Measurements from ENCODE around the gene CSNK1E.

The CSNK1E gene

GRCh38 chr22:38316364-38317121 is 690 bp downstream of the CSNK1E start:
- FAIRE-seq (no peak), DNase-seq (ENCODE audit: insufficient read length, low spot score) (peak; percentile 25)
- no peak for TF ChIP-seq POLR2A (IDR thresholded peaks at IDR 0.05; ENCODE audit: low read depth, low read length)

GRCh38 chr22:38315823-38316363 is 1.3 kb downstream of the CSNK1E start:
- no peak for TF ChIP-seq POLR2A (IDR thresholded peaks at IDR 0.05; ENCODE audit: low read depth, low read length)
- DNase-seq (ENCODE audit: insufficient read length, low spot score) (no peak), FAIRE-seq (no peak)

DNA sequence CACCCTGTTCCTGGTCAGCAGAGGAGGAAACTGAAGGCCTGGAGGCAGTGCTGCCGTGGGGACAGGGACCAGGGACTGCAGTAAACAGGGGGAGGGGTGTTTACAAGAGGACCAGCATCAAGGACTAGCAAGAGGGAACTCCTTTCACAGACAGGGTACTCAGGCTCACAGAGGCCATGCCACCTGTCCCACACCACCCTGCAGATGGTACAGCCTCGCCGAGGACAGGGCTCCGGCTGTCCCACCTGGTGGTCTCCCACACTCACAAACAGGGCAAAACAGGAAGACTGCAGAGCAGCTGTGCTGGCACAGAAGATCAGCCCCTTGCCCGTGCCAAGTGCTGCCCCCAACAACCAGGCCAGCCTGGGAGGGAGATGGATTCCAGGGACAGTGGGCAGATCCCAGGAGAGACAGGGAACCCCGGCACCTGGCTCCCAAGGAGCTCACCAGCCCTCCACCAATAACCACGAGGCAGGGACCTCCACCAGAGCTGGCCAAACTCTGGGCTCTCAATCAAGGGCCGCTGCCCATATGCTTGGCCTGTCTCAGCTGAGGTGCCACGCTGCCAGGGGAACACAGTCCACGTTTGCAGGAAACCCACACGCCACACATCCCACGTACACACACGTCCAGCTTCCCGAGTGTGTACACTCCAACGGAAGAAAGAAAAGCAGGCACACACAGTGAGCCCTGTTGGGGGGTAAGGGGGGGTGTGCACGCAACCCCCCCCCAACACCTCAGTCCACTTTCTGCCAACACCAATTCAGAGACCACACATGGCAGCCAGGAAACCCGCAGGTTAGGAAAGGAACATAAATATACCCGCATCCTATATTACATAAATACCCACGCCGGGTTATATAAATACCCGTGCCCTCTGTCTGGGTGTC is 2.1 kb downstream of the CSNK1E start:
- FAIRE-seq (no peak), DNase-seq (ENCODE audit: insufficient read length, low spot score) (no peak)
- no peak for TF ChIP-seq POLR2A (IDR thresholded peaks at IDR 0.05; ENCODE audit: low read depth, low read length)

DNA sequence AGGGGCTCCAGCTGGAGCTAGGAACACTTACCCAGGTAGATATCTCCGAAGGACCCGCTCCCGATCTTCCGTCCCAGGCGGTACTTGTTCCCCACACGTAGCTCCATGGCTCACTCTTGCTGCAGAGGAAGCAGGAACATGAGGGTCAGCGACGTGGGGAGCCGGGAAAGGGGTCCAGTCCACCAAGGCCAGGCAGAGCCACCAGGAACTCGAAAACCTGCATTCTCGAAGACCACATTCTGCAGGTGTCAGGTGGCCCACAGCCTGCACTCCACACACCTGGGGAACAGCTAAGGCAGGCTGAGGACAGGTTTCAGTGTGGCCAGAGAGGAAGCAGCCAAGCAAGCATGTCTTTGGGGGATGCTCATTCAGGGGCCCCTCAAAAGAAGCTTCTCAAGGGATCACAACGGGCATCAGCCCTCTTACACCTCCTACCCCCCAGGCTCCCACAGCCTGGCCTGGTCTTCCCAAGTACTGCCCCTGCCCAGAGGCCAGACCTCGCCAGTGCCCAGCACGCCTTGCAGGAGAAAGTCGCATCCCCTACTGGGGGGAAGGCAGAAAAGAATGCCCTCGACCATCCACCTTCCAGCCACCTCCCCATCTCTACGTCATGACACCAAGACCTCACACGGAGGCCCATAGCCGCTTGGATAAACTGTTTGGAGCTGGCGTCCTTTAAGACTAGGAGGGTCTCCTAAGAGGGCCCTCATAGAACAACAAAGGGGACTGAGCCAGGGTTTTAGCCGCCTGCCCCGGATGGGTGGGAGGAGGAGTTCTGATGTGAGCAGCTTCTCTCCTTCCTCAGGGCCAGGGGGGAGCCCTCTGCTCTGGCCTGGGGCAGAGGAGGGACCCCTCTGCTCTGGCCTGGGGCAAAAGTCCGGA is 2.9 kb downstream of the CSNK1E start:
- DNase-seq (ENCODE audit: insufficient read length, low spot score) (no peak), FAIRE-seq (no peak)
- no peak for TF ChIP-seq POLR2A (IDR thresholded peaks at IDR 0.05; ENCODE audit: low read depth, low read length)

DNA sequence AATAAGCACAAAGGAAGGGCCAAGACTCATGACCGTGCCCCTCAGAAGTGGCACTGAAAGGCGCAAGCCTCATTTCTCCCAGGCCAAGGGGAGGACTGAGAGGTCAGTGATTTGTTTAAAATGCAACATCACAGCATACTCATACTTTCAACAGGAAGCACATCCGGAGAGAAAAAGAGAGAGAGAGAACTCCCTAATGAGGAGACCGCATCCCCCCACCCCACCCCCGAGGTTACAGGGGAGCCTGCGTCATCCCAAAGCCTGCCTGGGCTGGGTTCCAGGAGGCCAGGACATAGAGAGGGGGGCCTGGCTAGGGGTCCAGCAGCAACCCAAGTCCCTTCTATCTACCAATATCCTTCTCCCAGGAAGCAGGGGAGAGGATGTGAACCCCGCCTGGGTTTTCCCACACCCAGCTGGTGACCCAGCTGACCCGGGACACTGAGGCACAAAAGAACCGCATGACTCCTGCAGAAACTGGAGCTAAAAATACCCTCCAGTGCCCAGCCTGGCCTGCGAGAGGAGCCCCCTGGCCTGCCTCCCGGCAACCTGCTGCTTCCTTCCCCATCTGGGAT is 3.8 kb downstream of the CSNK1E start:
- no peak for TF ChIP-seq POLR2A (IDR thresholded peaks at IDR 0.05; ENCODE audit: low read depth, low read length)
- peak; percentile 38 for FAIRE-seq
- no peak for DNase-seq (ENCODE audit: insufficient read length, low spot score)

DNA sequence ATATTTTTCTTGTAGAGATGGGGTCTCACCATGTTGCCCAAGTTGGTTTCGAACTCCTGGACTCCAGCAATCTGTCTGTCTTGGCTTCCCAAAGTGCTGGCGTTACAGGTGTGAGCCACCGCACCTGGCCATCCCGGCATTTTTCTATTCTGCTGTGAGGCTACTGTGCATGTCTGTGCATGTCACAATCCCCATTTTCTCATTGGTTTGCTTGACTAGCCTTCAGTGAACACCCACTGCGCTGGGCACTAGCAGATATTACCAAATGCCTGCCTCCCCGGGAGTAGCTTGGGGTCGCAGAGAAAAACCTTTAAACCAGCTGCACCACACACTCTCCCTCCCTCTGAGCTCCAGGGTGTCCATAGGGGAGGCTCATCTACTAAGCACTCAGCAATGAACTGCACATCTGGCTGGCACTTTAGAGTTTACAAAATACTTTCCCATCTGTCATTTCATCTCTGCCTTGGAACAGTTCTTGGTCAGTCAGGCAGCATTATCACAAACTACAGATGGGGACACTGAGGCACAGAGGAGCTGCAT is 4.9 kb downstream of the CSNK1E start:
- no peak for TF ChIP-seq POLR2A (IDR thresholded peaks at IDR 0.05; ENCODE audit: low read depth, low read length)
- no peak for FAIRE-seq

GRCh38 chr22:38311323-38311620 is 6.0 kb downstream of the CSNK1E start:
- no peak for TF ChIP-seq POLR2A (IDR thresholded peaks at IDR 0.05; ENCODE audit: low read depth, low read length)
- FAIRE-seq (no peak), DNase-seq (ENCODE audit: insufficient read length, low spot score) (no peak)

More for the DNA sequence above, 4.9 kb downstream of the CSNK1E start:
- DNase-seq (ENCODE audit: insufficient read length, low spot score), result no peak

DNA sequence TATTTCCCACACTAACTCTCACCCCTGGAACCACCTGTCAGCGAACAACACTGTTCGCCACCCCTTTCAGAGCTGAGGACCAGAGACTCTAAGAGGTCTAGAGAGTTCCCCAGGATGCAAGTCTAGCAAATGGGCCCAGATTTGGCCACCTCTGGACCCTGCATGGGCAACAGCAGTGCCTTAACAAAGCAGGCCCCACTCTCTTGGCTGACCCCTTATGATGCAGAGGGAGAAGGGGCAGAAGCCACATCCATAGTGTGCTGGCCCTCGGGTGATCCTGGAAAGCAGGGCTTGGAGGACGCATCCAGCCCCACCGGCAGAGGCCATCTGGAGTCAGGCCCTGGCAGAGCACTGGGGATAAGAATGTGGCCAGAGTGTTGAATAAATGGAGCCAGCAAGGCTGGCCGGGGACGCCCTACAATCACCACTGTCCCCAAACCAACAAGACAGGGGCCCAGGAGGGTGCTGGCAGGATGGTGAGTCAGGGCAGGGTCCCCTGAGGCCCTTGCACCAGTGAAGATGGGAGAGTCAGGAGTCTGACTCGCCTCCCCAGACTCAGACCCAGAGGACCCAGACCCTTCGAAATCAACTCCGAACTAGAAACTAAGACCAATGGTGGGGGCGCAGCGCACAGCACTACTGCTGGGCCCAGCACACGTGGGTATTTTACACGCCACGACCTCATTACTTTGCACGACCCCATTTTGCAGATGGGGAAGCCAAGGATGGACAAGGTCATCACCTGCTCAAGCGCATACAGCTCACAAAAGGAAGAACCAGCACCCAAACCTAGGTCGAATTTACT is 6.5 kb downstream of the CSNK1E start:
- no peak for TF ChIP-seq POLR2A (IDR thresholded peaks at IDR 0.05; ENCODE audit: low read depth, low read length)
- DNase-seq (ENCODE audit: insufficient read length, low spot score), result no peak
- no peak for FAIRE-seq

GRCh38 chr22:38309614-38310517 is 7.4 kb downstream of the CSNK1E start:
- FAIRE-seq, result no peak
- DNase-seq (ENCODE audit: insufficient read length, low spot score), result no peak
- no peak for TF ChIP-seq POLR2A (IDR thresholded peaks at IDR 0.05; ENCODE audit: low read depth, low read length)

GRCh38 chr22:38308791-38309498 is 8.3 kb downstream of the CSNK1E start:
- no peak for TF ChIP-seq POLR2A (IDR thresholded peaks at IDR 0.05; ENCODE audit: low read depth, low read length)
- FAIRE-seq, result no peak
- DNase-seq (ENCODE audit: insufficient read length, low spot score), result no peak

Measured in H54 (cell line).